ENCODE results near the gene CYTH1.

Gene CYTH1

DNA sequence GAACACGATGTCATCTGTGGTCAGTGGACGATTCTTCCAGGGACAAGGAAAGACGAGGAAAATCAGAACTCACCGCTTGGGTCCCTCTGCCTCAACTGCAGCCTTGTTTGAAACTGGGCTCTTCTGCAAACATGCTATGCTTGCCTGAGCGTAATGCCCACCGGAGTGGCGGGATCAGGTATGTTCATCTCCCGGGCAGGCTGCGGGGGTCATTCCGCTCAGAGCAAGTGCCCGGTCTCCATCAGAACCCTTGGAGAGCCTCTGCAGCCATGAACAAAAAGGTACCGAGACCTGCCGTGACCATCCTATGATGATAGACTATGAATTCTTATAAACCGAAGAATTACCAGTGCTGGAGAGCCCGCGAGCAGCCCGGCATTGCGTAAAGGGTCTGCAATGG is 140.4 kb downstream of the CYTH1 start:
- no peak for DNase-seq

GRCh38 chr17:78641243-78641642 is 140.8 kb downstream of the CYTH1 start:
- DNase-seq, result no peak

- no peak for DNase-seq
Measured at GRCh38 chr17:78640700-78641099, 141.4 kb downstream of the CYTH1 start.

DNA sequence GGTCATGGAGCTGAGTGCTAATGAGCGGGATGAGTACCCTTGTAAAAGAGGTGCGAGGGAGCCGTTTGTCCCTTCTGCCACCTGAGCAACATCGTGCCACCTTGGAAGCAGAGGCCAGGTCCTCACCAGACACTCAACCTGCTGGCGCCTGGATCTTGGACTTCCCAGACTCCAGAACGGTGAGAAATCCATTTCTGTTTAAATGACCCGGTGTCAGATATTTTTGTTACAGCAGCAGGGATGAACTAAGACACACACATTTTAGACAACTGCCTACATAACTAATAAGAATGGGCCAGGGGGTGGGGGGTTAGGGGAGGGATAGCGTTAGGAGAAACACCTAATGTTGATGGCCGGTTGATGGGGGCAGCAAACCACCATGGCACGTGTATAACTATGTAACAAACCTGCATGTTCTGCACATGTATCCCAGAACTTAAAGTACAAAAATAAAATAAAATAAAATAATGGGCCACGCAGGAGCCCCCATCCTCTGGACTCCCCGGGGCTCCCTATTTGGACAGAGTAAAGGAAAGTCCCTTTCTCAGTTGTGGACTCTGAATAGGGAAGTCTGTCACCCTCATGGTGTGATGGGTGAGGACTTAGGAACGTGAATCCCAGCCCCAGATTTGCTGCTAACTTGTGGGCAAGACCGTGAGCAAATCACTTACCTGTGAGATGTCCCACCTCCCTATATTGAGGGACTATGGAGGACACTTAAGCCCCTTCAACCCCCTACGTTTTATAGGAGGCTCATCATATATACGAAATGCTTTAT is 144.2 kb downstream of the CYTH1 start:
- DNase-seq, result no peak

GRCh38 chr17:78637146-78637545 is 144.9 kb downstream of the CYTH1 start:
- DNase-seq, result no peak

DNA sequence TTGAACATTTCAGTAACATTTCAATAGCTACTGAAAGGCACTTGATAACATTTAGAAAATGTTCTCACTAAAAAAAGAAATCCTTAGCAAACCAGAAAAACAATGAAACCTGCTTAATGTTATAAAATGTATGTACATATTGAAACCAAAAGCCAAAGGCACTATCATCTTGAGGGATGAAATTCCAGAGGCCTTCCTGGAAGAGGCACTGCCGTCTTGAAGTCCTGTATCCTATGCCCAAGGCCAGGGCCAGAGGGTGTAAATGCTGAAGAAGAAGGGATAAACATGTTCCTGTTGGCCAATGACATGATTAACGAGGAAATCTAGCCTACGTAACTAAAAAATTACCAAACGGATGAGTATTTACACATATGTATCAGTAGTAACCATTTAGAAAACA is 147.9 kb downstream of the CYTH1 start:
- no peak for DNase-seq

DNA sequence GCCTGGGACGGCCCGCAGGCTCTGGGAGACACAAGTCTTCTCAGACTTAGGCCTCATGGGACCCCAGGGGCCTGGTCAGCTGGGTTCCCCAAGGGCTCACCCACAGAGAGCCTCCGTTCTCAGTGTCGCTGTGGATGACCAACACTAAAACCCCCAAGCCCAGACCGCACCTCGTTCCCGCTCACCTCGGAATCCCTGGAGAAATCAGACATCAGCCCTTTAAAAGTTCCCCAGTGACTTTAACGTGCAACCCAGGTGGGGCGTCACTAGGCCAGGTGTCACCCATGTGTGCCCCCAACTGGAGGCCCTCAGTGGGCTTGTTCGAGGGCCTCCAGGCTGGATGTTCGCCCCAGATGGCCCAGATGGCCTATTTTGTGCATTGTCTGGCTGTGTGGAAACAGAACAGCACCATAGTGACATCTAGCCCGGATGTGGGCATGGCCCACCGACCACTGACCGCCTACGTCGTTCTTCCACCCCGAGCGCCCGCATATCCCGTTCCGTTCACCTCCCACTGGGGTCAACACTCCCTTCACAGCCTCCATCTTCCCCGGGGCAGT is 152.6 kb downstream of the CYTH1 start:
- DNase-seq, result no peak

- no peak for DNase-seq
Measured at GRCh38 chr17:78628547-78629435, 153.3 kb downstream of the CYTH1 start.

GRCh38 chr17:78624324-78625151 is 157.5 kb downstream of the CYTH1 start:
- no peak for DNase-seq
